ENCODE results near the gene PNP.

PNP gene

DNA sequence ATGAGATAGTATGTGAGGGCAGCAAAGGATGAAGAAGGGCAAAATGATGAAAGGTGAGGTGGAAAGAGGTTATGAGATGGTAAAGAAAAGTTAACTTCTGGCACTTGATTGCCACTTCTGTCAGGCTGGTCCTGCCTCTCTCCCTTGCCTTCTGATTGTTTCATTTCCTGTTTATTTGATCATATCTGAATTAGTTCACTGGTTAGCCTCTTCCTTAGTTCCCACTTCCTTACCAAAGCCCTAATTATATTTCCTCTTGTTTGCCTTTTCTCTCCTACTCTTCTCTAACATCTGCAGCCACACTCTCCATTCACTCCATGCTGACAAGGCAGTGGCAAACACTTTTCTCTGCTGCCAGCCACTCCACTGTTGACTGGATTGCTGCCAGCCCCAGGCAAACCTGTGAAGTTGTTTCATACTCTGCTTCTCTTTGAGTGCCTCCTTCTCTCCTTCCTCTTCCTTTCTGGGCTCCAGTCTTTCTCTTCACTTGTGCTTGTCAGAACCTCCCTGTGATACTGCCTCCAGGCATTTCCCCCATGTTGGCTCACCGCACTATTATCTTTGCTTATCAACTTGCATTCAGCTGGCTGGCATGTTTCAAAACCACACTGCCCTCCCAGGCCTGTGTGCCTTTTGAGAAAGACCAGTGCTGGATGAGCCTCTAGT is 8.1 kb downstream of the PNP start:
- in situ Hi-C loops (cut with HindIII; ENCODE audit: low sequenced_read_pairs) = loop anchor here (10.0 kb wide), 1 partner anchor 67 kb away; no protein-coding TSS in a partner anchor
- DNase-seq (ENCODE audit: low read depth) = no peak
- TF ChIP-seq, protein P1, sequence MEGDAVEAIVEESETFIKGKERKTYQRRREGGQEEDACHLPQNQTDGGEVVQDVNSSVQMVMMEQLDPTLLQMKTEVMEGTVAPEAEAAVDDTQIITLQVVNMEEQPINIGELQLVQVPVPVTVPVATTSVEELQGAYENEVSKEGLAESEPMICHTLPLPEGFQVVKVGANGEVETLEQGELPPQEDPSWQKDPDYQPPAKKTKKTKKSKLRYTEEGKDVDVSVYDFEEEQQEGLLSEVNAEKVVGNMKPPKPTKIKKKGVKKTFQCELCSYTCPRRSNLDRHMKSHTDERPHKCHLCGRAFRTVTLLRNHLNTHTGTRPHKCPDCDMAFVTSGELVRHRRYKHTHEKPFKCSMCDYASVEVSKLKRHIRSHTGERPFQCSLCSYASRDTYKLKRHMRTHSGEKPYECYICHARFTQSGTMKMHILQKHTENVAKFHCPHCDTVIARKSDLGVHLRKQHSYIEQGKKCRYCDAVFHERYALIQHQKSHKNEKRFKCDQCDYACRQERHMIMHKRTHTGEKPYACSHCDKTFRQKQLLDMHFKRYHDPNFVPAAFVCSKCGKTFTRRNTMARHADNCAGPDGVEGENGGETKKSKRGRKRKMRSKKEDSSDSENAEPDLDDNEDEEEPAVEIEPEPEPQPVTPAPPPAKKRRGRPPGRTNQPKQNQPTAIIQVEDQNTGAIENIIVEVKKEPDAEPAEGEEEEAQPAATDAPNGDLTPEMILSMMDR (IDR thresholded peaks at IDR 0.05; ENCODE audit: low read depth, low read length, missing control alignments) = no peak
- no peak overlapping the region for H3K4me3 ChIP-seq (ENCODE audit: low read depth, low read length)

DNA sequence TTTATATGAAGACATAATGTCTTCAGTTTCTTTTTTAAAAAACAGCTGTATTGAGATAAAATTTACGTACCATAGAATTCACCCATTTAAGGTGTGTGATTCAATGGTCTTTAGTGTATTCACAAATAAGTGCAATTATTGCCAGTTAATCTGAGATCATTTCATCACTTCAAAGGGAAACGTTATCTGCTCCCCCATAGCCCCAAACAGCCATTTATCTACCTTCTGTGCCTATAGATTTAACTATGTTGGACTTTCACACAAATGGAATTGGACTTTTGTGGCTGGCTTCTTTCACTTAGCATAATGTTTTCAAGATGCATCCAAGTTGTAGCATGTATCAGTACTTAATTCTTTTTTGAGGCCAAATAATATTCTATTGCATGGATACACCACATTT is 9.7 kb downstream of the PNP start:
- no peak overlapping the region for H3K4me3 ChIP-seq (ENCODE audit: low read depth, low read length)
- no peak for DNase-seq (ENCODE audit: low read depth)
- in situ Hi-C loops (cut with HindIII; ENCODE audit: low sequenced_read_pairs) = loop anchor here (10.0 kb wide), 1 partner anchor 66 kb away; no protein-coding TSS in a partner anchor
- TF ChIP-seq, protein P1 (IDR thresholded peaks at IDR 0.05; ENCODE audit: low read depth, low read length, missing control alignments) = no peak

DNA sequence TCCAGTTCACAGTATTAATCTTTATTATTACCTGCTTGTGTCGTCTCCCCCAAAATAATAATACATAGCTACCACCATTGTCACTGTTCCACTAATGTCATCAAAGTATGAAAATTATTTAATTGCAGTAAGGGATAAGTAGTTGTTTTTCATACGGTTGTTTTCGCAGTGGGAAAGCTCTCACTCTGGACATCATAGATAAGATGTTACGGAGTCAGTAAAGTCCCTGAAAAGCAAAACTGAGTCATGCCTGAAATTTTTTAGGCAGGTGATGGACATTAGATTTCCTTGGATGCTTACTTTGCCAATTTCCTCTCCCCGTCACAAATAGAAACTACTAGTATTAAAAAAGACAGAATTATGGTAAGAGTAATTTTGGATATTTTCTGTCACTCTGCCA is 13.2 kb downstream of the PNP start:
- H3K4me3 ChIP-seq (ENCODE audit: low read depth, low read length) = no peak overlapping the region
- in situ Hi-C loops (cut with HindIII; ENCODE audit: low sequenced_read_pairs) = no loop called here
- no peak for DNase-seq (ENCODE audit: low read depth)
- TF ChIP-seq, protein P1 (IDR thresholded peaks at IDR 0.05; ENCODE audit: low read depth, low read length, missing control alignments) = no peak

DNA sequence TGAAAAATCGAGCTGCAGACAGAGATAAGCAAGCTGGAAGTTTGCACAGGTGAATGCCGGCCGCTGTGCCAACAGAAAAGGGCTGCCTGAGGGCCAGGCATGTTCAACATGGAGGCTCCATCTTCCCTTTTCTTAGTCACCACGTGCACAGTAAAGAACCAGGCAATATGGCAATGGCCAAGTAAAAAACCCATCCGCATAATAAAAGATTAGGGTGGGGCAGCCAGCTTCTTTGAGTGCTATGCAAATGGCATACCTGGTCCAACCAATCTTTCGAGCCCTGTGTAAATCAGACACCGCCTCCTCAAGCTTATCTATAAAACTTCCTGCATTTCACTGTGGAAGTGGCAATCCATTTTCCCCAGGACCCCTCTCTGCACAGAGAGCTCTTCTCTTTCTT is 16.7 kb downstream of the PNP start:
- TF ChIP-seq, protein P1 (IDR thresholded peaks at IDR 0.05; ENCODE audit: low read depth, low read length, missing control alignments) = no peak
- no peak overlapping the region for H3K4me3 ChIP-seq (ENCODE audit: low read depth, low read length)
- DNase-seq (ENCODE audit: low read depth) = no peak
- in situ Hi-C loops (cut with HindIII; ENCODE audit: low sequenced_read_pairs) = no loop called here

DNA sequence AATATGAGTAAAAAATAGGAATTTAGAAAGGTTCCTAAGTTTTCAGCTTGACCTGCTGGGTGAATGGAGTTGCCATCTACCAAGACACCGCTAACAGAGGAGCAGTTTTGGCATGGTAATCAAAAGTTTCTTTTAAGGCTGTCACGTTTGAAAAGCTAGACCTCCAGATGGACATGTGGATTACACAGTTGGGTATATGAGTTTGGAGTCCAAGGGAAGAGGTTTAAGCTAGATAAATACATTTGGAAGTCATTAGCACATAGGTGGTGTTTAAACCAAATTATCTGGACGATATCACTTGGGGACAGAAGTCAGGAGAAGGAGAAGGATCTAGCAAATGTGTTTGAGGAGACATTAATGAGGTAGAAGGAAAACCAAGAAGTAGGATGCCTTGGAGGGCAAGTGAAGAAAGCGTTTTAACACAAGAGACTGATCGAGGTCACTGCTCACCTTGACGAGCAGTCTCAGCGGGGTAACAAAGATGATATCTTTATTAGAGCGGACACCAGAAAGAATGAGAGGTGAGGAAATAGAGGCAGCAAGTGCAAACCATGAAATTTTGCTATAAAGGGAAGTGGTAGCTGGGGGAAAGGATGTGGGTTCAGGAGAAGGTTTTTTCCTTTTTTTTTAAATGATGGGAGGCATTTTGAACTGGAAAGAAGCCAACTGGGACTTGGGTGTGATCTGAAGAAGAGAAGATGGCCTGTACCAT is 17.6 kb downstream of the PNP start:
- TF ChIP-seq, protein P1 (IDR thresholded peaks at IDR 0.05; ENCODE audit: low read depth, low read length, missing control alignments) = no peak
- in situ Hi-C loops (cut with HindIII; ENCODE audit: low sequenced_read_pairs) = no loop called here
- DNase-seq (ENCODE audit: low read depth) = no peak

DNA sequence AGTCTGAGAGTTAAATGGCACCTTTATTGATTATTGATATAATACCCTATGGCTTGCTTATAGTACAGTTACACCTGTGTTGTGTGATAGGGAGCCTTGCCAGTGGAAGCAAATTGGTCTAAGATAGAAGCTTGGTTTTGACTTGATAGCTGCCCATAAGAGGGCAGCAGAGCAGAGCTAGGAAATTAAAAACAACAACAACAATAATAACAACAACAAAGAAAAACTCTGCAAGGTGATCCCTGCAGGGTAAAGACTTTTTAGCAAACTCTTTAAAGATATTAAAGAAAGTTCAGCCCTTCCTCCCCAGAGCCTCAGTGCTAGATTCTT is 18.2 kb downstream of the PNP start:
- TF ChIP-seq, protein P1 (IDR thresholded peaks at IDR 0.05; ENCODE audit: low read depth, low read length, missing control alignments) = no peak
- H3K4me3 ChIP-seq (ENCODE audit: low read depth, low read length) = no peak overlapping the region
- in situ Hi-C loops (cut with HindIII; ENCODE audit: low sequenced_read_pairs) = no loop called here
- no peak for DNase-seq (ENCODE audit: low read depth)

More for the DNA sequence above, 17.6 kb downstream of the PNP start:
- no peak overlapping the region for H3K4me3 ChIP-seq (ENCODE audit: low read depth, low read length)

All from astrocyte of the cerebellum (primary cell).